Progenitor cell of endocrine pancreas (in vitro differentiated cells): Measurements from ENCODE around the gene KCNK15. TPM values are rescaled to one million over a fixed set of nuclear protein-coding genes. Genes with fewer than 3 reads are reported as not detected.

Experiments
- DNase-seq: peaks from one replicate; pipeline ENCODE4 v3.0.0; 2021; ENCODE audit warnings: low spot score; ENCODE audit not compliant: unreplicated experiment
- H3K27ac Mint-ChIP-seq: 2 replicates; pipeline ENCODE4 v1.8.0; 2021; ENCODE audit warnings: mild to moderate bottlenecking, moderate library complexity, mixed read lengths
- H3K27me3 Mint-ChIP-seq: 2 replicates; pipeline ENCODE4 v1.8.0; 2021; ENCODE audit warnings: mixed read lengths
- H3K36me3 Mint-ChIP-seq: 2 replicates; pipeline ENCODE4 v1.8.0; 2022; ENCODE audit warnings: mixed read lengths; ENCODE audit not compliant: insufficient read depth
- H3K4me1 Mint-ChIP-seq: 2 replicates; pipeline ENCODE4 v1.8.0; 2021; ENCODE audit warnings: low read depth, mixed read lengths
- H3K4me3 Mint-ChIP-seq: 2 replicates; pipeline ENCODE4 v1.8.0; 2021; ENCODE audit warnings: low read depth, mild to moderate bottlenecking, moderate library complexity, mixed read lengths
- H3K9me3 Mint-ChIP-seq: 2 replicates; pipeline ENCODE4 v1.8.0; 2021; ENCODE audit warnings: low read depth, mixed read lengths
- CTCF ChIP-seq: fragments of 200-600 bp; sonication (generic); IDR thresholded peaks from one replicate; pipeline ENCODE4 v1.5.0; 2021; ENCODE audit warnings: antibody characterized with exemption, mild to moderate bottlenecking; ENCODE audit not compliant: unreplicated experiment
- total RNA-seq: library from RNA; stranded (reverse); gene quantifications from 2 replicates; pipeline ENCODE4 v1.2.1, GENCODE V29; 2021

KCNK15 gene
- total RNA-seq, 1 donor from 2014 or later = 0.22 TPM

- peaks cover 2% of the 10 kb centered on the region for H3K4me1 Mint-ChIP-seq
- no peaks in the 10 kb centered on the region for H3K36me3 Mint-ChIP-seq
- no peaks in the 10 kb centered on the region for H3K9me3 Mint-ChIP-seq
- DNase-seq = no peak
- no peak for TF ChIP-seq CTCF
- no peak overlapping the region for H3K4me3 Mint-ChIP-seq
- H3K27ac Mint-ChIP-seq = no peak overlapping the region
- peaks cover 8% of the 10 kb centered on the region for H3K27me3 Mint-ChIP-seq
These were observed 41.1 kb upstream of the KCNK15 start for GRCh38 chr20:44704551-44704971.

GRCh38 chr20:44705364-44706094 is 40.1 kb upstream of the KCNK15 start:
- H3K27ac Mint-ChIP-seq = no peak overlapping the region
- DNase-seq = no peak
- no peaks in the 10 kb centered on the region for H3K36me3 Mint-ChIP-seq
- H3K9me3 Mint-ChIP-seq = no peaks in the 10 kb centered on the region
- no peak for TF ChIP-seq CTCF
- H3K4me3 Mint-ChIP-seq = no peak overlapping the region
- H3K4me1 Mint-ChIP-seq = peaks cover 2% of the 10 kb centered on the region
- H3K27me3 Mint-ChIP-seq = peaks cover 8% of the 10 kb centered on the region

GRCh38 chr20:44706301-44707017 is 39.2 kb upstream of the KCNK15 start:
- no peak for DNase-seq

GRCh38 chr20:44707018-44707579 is 38.6 kb upstream of the KCNK15 start:
- Mint-ChIP-seq H3K9me3 (no peaks in the 10 kb centered on the region), H3K36me3 (no peaks in the 10 kb centered on the region), H3K4me1 (no peaks in the 10 kb centered on the region), H3K4me3 (no peak overlapping the region), H3K27ac (no peak overlapping the region), H3K27me3 (peaks cover 15% of the 10 kb centered on the region)
- no peak for DNase-seq
- TF ChIP-seq CTCF = no peak

More at GRCh38 chr20:44706301-44707017, 39.2 kb upstream of the KCNK15 start:
- TF ChIP-seq CTCF = no peak
- peaks cover 10% of the 10 kb centered on the region for H3K27me3 Mint-ChIP-seq
- H3K27ac Mint-ChIP-seq = no peak overlapping the region
- no peak overlapping the region for H3K4me3 Mint-ChIP-seq
- no peaks in the 10 kb centered on the region for H3K36me3 Mint-ChIP-seq
- no peaks in the 10 kb centered on the region for H3K4me1 Mint-ChIP-seq
- no peaks in the 10 kb centered on the region for H3K9me3 Mint-ChIP-seq

GRCh38 chr20:44709380-44709779 is 36.3 kb upstream of the KCNK15 start:
- Mint-ChIP-seq H3K4me1 (no peaks in the 10 kb centered on the region), H3K36me3 (no peaks in the 10 kb centered on the region), H3K4me3 (no peak overlapping the region), H3K27me3 (peaks cover 20% of the 10 kb centered on the region), H3K9me3 (no peaks in the 10 kb centered on the region), H3K27ac (no peak overlapping the region)
- TF ChIP-seq CTCF = no peak
- no peak for DNase-seq
